Upper lobe of right lung (tissue), 1 donor: ENCODE data around the gene PTPRG. TPM values are rescaled to one million over a fixed set of nuclear protein-coding genes. Genes with fewer than 3 reads are reported as not detected.

Source experiments
- ATAC-seq: fragments of 200-7000 bp; cut with Tn5 transposase; one replicate; pipeline ENCODE4 v1.9.1; 2020; ENCODE audit warnings: mild to moderate bottlenecking, moderate library complexity
- DNase-seq: peaks from one replicate; pipeline ENCODE4 v3.0.0-alpha.2; 2020
- H3K27ac ChIP-seq: fragments of 200-600 bp; one replicate; pipeline ENCODE4 v1.8.0; 2022
- H3K27me3 ChIP-seq: fragments of 200-600 bp; one replicate; pipeline ENCODE4 v1.8.0; 2022; ENCODE audit warnings: mild to moderate bottlenecking
- H3K36me3 ChIP-seq: fragments of 200-600 bp; one replicate; pipeline ENCODE4 v1.8.0; 2022
- H3K4me1 ChIP-seq: fragments of 200-600 bp; one replicate; pipeline ENCODE4 v1.8.0; 2022
- H3K4me3 ChIP-seq: fragments of 200-600 bp; one replicate; pipeline ENCODE4 v1.8.0; 2022; ENCODE audit warnings: mild to moderate bottlenecking
- H3K9me3 ChIP-seq: fragments of 200-600 bp; one replicate; pipeline ENCODE4 v1.8.0; 2022
- CTCF ChIP-seq: fragments of 200-600 bp; IDR thresholded peaks from one replicate; pipeline ENCODE4 v1.8.0; 2022; ENCODE audit warnings: antibody characterized with exemption
- intact Hi-C: fragments of 100-400 bp; cut with DNase I; formaldehyde crosslinking; loops from one replicate; pipeline ENCODE4 v1.11.0; 2022
- total RNA-seq: library from RNA; stranded (reverse); fragmentation: NEBNext Ultra II Directional; extraction: Animal tissue kit (Norgen Biotek cat#: 25700); gene quantifications from one replicate; pipeline ENCODE4 v1.2.1, GENCODE V29; 2021
- donor health status: DM: no; HTN: yes; CAD: no; lungs with severe emphysema.

The PTPRG gene
- total RNA-seq, 1 donor from 2014 or later, result 86.7 TPM

- Histone ChIP-seq H3K27ac (no peak overlapping the region), H3K9me3 (no peaks in the 10 kb centered on the region), H3K4me1 (peaks cover 5% of the 10 kb centered on the region), H3K4me3 (no peak overlapping the region), H3K27me3 (no peaks in the 10 kb centered on the region), H3K36me3 (no peaks in the 10 kb centered on the region)
- TF ChIP-seq CTCF, result no peak
- DNase-seq (no peak), ATAC-seq (no peak)
- intact Hi-C loops, result no loop called here
These were observed 406.6 kb downstream of the PTPRG start for GRCh38 chr3:61967937-61968336.

DNA sequence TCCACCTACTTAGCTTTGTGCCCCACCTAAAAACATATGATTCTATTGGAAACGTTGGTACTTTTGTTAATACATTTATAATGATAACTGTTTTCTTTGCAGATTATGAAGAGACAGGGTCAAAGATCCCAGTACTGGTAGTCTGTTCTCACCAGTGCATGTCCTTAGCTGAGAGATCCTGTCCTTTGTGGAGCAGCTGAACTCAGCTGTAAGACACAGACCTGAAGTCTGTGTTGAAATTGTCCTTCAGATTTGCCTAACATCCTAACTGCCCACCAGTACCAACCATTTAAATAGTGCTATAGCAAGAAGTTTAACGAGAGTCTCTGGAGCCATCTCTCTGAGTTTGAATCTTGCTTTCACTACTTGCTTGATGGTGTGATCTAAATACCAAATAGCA, 413.3 kb downstream of the PTPRG start:
- no peak for TF ChIP-seq CTCF
- no peaks in the 10 kb centered on the region for H3K9me3 ChIP-seq
- no peaks in the 10 kb centered on the region for H3K36me3 ChIP-seq
- ATAC-seq (no peak), DNase-seq (no peak)
- peaks cover 9% of the 10 kb centered on the region for H3K4me1 ChIP-seq
- H3K4me3 ChIP-seq, result no peak overlapping the region
- H3K27me3 ChIP-seq, result no peaks in the 10 kb centered on the region
- no peak overlapping the region for H3K27ac ChIP-seq
- intact Hi-C loops, result no loop called here

DNA sequence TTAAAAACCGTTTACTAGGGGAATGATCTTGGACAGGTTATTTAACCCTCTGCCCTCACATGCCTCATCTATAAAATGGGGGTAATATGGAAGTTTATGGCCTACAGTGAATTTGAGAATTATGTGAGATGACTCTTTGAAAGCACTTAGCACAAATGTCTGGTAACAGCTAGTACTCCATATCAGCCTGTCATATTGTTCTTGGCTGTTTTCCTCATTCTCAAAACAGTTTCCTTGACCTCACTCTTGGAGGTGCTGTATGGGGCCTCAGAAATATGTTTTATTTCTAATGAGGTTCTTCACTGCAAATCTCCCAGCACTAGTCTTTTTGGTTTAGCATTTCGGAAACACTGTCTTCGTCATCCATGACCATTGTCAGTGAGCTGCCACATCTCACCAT, 413.8 kb downstream of the PTPRG start:
- Histone ChIP-seq H3K4me3 (no peak overlapping the region), H3K9me3 (no peaks in the 10 kb centered on the region), H3K27ac (no peak overlapping the region), H3K4me1 (peaks cover 9% of the 10 kb centered on the region), H3K36me3 (no peaks in the 10 kb centered on the region), H3K27me3 (no peaks in the 10 kb centered on the region)
- intact Hi-C loops, result no loop called here
- no peak for TF ChIP-seq CTCF
- DNase-seq, result no peak
- ATAC-seq, result no peak

GRCh38 chr3:61975936-61976335, 414.6 kb downstream of the PTPRG start:
- Histone ChIP-seq H3K27ac (no peak overlapping the region), H3K4me1 (peaks cover 9% of the 10 kb centered on the region), H3K27me3 (no peaks in the 10 kb centered on the region), H3K9me3 (no peaks in the 10 kb centered on the region), H3K36me3 (no peaks in the 10 kb centered on the region), H3K4me3 (no peak overlapping the region)
- intact Hi-C loops, result no loop called here
- DNase-seq, result no peak
- TF ChIP-seq CTCF, result no peak
- no peak for ATAC-seq

DNA sequence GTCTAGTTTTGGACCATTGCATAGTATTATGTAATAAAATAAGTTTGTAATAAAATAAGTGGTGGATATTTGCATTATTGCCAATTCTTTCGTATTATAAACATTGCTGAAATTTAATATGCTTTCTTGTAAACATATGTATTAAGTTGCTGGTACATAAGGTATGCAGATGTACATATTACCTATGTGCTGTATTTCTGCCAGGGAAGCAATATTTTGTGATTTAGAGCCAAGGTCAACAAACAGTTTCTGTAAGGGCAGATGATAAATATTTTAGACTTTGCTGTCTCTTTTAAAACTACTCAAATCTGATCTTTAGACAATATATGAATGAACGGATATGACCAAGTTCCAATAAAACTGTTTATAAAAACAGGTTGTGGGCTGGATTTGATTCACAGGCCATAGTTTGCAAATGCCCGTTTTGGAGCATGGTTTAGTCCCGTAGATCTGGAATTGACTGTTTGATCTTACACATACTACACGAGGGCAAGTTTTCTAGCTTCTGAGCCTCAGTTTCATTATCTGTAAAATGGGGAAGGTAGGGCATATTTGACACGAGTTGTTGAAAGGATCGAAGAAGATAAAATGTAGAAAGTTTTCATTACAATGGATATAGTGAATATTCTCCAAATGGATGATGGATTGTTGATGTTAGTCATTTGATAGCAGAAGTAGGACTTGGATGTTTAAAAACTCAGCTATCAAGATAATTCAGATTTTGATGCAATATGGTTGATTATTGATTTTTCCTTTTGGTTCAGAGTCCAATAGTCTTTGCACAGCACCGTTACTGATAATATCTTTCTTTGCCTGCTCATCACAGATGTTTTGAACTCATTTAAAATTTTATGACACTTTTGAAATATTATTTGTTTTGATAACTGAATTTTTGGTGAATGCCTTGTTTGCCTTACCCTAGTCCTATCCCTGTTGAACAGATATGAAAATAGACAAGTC, 417.4 kb downstream of the PTPRG start:
- Histone ChIP-seq H3K4me3 (no peak overlapping the region), H3K27ac (no peak overlapping the region), H3K36me3 (no peaks in the 10 kb centered on the region), H3K27me3 (no peaks in the 10 kb centered on the region), H3K4me1 (peaks cover 9% of the 10 kb centered on the region), H3K9me3 (no peaks in the 10 kb centered on the region)
- DNase-seq (no peak), ATAC-seq (no peak)
- no peak for TF ChIP-seq CTCF
- intact Hi-C loops, result no loop called here
